DMS 273 (cell line): ENCODE data around the gene EME1.

Source experiments
- DNase-seq: peaks from one replicate; lab custom pipeline; 2025; ENCODE audit not compliant: unreplicated experiment; lab: John Stamatoyannopoulos, UW

The EME1 gene

DNA sequence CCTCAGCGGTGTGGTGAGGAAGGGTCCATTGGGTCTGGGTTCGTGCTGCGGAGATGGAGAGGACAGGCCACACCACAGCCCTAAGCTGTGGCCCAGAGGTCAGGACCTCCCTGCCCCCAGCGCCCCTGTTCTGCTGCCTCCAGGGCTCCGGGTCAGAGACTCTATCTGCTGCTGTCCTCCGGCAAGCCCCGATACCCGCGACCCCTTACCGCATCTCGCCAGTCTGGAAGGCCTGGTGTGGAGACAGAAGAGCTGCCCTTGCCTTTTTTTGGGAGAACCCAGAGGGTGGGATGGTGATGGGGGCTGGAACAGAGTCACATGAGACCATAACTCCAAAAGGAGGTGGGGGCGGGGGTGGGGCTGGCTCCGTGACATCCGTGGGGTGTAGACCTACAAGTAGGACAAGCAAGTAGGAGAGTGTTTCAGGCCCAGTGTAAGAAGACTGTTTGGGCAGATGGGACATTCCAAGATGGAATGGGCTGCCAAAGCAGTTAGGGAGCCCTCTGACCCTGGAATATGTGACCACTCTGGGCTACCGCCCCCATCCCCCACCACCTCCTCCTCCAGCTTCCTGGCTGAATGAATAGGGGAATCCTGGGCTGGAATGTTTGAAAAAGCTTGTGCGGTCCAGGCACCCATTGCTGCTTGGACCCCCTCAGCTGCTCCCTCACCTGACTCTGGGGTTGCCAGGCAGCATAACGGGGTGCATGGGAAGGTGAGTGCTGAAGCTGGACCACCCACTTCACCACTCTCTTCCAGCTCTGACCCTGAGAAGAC lies 25.7 kb upstream of the EME1 start:
- no peak for DNase-seq

DNA sequence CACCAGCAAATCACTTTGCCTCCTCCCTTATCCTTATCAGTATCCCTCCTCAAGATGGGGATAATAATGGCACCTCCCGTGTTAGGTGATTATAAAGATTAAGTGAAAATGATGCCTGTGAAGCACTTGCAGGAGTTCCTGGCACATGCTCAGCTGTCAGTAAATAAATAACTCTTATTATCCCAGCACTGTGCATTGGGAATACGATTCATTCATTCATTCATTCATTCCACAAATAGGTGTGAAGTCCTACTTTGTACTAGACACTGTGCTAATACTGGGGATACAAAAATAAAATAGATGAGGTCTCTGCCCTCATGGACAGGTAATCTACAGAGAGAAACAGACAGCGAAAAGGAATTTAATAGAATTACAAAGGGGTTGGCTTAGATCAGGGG lies 25.1 kb upstream of the EME1 start:
- no peak for DNase-seq

DNA sequence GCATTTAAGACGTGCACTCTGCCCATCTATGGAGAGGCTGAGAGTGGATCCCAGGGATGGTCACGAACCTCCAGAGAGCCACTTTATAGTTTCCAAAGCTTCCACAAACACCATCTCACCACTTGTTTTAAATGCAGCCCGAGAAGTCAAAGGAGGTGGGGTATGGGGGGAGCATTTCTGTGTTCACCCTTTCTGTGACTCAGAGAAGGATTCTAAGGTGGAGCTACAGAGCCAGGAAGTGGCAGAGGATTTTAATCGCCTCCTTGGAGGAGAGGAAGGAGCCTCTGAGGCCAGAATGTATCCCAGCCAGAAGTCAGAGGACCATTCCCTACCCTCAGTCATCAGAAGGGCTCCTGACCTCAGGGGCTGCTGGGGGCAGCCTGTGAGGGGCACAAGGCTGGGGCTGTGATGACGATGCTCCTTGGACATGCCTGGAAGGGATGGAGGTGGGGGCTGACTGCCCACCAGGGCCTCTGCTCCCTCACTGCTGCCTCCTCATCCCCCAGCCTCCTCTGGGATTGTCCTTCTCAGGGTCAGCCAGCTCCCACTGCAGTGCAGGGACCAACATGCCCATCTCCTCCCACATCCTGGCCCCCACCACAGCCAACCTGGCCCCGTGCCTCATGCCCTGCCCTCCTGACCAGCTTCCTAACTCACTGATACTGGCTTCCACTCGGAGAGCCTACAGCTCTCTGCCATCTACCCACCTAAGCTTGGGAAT lies 24.3 kb upstream of the EME1 start:
- DNase-seq = no peak

DNA sequence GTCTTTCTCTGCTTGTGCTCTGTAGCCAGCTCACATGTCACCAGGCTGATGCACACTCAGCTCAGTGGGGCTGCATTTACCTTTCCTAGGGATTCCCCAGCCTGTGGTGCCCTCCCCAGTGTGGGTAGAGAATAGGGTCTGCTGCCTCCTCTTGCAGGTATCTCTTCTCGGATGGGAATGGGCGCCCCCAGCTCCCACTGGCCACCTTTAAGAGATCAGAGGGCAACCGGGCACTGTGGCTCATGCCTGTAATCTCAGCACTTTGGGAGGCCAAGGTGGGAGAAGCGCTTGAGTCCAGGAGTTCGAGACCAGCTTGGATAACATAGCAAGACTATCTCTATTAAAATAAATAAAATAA lies 23.8 kb upstream of the EME1 start:
- DNase-seq = no peak

DNA sequence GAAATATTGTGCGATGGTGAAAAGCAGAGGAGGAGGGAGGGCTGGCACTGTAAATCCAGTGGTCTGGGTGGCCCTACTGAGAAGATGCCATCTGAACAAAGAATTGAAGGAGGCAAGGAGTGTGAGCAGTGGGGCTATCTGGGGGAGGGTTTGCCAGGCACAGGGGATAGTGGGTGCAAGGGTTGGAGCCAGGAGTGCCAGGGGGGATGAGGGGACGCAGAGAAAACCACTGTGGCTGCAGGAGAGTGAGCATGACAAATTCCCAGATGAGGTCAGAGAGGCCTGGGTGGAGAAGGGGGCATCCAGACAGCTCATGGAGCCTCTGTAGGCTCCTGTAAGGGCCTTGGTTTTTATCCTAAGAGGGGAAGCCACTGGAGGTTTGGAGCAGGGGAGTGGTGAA lies 22.3 kb upstream of the EME1 start:
- DNase-seq = no peak

DNA sequence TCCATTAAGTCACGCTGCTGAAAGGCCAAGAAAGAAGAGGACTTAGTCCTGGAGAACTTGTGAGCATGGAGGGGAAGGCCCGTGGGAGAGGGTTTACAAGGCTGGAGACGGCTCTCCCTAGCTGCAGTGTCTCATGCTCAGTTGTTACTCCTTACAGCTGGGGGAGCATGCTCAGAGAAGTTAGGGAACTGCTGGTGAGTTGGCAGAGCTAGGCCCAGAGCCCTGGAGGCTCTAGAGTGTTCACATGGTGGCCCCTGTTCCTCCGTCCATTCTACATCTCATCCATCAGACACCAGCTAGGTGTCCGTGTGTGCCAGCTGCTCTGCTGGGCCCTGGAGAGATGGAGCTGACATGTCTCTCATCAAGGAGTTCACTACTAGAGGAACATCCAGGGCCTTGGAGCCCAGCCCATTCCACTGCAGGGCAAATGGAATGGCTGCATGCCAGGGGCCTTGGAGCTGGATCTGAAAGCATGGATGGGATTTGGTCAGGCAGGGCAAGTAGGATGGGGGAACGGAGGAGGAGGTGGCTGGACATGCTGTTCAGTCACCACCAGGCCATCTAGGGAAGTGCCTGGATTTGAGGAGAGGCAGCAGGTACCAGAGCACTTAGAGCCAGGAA lies 20.8 kb upstream of the EME1 start:
- peak; percentile 45 for DNase-seq

DNA sequence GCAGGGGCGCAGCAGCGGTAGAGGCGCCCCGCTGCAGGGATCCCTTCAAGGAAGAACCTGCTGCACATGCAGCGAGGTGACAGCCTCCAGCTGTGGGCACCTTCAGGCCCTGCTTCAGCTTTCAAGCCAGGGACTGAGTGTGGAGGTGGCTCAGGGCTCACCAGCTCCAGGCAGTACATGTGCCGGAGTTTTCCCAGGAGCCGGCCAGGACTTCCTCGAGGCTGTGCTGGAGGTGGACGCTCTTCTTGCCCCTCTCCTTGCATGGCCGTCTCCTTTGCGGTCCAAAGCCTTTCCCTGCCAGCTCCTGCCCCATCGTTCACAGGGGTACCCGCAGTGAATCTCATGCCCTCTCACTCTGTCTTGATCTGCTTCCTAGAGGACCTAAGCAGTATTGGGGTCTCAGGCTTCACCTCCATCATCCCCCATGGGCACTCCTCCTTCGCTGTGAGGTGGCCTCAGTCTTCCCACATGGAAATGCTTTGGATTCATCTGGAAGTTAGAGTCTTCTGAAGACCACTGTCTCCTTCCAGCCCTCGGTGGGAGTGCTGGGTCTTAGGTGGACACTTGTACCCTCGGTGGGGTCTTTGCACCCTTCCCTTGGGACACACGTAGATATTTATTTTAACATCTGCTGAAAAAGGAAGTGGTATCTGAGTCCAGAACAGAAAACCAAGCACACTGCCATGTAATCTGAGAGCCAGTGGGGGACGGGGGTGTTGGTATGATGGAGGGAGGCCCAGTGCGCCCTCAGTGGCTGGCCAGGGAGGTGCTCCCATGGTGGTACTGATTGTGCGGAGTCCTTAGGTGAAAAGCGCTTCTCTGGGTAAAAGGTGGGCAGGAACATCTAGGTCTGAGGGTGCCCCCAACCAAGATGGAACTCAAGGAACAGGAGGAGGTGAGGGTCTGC lies 20.1 kb upstream of the EME1 start:
- no peak for DNase-seq

DNA sequence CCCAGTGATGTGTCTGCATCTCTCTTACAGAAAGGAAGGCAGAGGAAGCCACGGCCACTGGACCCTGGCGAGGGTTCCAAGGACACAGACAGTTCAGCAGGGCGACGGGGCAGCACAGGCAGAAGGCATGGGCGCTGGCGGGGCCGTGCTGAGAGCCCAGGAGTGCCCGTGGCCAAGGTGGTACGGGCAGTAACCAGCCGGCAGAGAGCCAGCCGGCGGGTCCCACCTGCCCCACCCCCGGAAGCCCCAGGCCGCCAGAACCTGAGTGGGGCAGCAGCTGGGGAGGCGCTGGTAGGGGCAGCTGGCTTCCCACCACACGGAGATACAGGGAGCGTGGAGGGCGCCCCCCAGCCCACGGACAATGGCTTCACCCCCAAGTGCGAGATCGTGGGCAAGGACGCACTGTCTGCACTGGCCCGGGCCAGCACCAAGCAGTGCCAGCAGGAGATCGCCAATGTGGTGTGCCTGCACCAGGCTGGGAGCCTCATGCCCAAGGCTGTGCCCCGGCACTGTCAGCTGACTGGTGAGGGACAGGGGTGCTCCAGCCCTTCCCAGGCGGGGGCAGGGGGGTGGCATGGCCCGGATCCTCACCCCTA lies 19.3 kb upstream of the EME1 start:
- DNase-seq = no peak

DNA sequence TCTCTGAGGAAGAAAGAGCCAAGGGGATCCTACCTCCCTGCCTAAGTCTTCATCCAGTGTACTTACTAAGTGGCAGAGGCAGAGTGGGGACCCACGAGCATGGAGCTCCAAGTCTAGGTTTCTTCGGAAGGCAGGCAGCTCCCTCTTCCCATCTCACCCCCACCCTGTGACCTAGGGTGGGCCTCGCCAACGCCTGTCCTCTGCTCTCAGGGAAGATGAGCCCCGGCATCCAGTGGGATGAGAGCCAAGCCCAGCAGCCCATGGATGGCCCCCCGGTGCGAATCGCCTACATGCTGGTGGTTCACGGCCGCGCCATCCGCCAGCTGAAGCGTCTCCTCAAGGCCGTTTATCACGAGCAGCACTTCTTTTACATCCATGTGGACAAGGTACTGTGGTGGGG lies 18.8 kb upstream of the EME1 start:
- DNase-seq = no peak

DNA sequence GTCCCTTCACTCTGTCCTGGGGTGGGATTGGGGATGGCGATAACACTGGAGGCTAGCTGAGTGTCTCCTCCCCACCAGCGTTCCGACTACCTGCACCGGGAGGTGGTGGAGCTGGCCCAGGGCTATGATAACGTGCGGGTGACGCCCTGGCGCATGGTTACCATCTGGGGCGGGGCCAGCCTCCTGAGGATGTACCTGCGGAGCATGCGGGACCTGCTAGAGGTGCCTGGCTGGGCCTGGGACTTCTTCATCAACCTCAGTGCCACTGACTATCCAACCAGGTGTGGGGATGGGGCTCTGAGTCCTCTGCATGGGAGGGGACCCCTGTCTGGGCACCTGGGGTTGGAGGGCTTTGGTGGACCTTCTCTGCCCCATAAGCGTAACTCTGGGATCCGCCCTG lies 18.3 kb upstream of the EME1 start:
- DNase-seq = no peak

DNA sequence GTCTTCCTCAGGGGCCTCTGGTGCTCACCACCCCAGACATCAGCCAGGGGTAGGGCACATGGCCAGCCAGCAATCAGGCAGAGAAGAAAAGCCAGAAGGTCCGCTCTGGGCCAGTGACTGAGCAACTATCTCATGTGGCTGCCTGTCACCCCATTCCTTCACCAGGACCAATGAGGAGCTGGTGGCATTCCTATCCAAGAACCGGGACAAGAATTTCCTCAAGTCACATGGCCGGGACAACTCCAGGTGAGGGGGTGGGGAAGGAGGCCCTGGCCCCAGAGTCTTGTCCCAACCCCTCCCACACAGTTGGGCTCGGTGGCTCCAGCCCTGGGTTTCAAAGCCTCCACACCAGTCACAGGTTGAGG lies 17.7 kb upstream of the EME1 start:
- DNase-seq = no peak

DNA sequence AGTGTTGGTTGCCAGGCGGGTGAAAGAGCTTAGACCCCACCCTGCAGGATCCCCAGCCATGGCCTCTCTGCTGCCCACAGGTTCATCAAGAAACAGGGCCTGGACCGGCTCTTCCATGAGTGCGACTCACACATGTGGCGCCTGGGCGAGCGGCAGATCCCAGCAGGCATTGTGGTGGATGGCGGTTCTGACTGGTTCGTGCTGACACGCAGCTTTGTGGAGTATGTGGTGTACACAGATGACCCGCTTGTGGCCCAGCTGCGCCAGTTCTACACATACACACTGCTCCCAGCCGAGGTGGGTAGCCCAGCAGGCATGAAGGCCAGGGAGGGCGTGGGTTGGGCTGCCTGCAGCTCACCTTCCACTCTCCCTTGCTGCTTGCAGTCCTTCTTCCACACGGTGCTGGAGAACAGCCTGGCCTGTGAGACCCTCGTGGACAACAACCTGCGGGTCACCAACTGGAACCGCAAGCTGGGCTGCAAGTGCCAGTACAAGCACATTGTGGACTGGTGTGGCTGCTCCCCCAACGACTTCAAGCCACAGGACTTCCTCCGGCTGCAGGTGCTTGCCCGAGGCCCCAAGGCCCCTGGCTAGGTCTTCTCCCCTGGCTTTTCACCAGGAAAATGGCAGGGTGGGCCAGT lies 17.2 kb upstream of the EME1 start:
- DNase-seq = no peak

DNA sequence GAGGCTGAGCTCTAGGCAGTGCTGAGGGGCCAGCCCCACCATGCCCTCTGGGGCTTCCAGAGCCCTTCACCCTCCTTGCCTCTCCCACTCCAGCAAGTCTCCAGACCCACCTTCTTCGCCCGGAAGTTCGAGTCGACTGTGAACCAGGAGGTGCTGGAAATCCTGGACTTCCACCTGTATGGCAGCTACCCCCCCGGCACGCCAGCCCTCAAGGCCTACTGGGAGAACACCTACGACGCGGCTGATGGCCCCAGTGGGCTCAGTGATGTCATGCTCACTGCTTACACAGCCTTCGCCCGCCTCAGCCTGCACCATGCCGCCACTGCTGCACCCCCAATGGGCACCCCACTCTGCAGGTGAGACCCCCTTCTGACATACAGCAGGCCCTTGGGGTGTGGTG lies 16.6 kb upstream of the EME1 start:
- DNase-seq = no peak

DNA sequence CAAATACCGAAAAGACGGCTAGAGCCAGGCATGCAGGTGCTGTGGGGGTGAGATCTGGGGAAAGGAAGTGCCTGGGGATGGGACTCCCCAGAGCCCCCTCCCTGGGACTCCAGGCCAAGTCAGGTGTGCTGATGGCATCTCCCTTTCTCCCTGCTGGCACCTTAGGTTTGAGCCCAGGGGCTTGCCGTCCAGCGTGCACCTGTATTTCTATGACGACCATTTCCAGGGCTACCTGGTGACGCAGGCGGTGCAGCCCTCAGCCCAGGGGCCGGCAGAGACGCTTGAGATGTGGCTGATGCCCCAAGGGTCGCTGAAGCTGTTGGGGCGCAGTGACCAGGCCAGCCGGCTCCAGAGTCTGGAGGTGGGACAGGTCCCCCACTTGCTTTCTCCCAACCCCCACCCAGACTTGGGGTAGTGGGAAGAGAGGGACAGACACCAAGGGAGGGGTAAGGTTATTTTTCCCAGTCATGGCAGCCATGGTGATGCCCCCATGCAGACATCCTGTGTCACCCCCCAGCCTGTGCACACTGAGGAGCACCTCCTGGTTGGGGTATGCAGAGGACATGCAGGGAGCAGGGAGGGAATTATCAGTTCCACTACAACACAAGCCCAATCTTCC lies 16.0 kb upstream of the EME1 start:
- no peak for DNase-seq

DNA sequence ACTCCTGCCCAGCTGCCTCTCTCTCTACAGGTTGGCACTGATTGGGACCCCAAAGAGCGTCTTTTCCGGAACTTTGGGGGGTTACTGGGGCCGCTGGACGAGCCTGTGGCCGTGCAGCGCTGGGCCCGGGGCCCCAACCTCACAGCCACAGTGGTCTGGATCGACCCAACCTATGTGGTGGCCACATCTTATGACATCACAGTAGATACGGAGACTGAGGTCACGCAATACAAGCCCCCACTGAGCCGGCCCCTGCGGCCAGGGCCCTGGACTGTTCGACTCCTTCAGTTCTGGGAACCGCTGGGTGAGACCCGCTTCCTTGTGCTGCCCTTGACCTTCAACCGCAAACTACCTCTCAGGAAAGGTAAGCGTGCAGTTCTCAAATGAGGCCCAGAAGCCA lies 14.9 kb upstream of the EME1 start:
- DNase-seq = no peak

DNA sequence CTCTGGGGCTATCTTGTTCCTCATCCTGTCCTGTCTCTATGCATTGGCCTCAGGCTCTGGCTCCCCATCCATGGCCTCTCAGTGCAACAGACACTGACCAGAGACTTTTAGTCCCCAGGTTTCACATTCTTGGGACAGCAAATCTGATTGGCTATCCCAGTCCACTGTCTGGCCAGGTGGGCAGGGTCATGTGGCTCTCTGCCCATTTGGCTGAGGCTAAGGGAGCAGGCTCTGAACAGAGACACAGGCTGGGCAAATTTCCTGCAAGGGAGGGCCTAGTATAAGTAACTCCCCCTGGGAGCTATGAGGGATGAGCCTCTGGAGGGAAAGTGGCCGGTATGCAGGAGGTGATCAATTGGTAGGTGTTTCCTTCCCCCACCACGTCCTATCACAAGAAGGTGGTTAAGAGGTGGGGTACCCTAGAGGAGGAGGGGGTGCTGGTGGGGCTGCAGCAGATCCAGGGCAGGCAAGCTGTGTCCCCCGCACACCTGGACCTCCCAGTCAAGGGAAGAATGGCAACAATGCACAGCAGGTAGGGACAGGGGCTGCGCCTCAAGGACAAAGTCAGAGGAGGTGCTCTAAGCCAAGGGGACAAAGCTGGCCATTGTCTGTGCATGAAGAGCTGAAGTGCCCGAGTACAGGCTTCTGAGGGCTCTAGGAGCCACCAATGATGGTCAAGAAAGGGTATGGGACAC lies 13.9 kb upstream of the EME1 start:
- DNase-seq = no peak

DNA sequence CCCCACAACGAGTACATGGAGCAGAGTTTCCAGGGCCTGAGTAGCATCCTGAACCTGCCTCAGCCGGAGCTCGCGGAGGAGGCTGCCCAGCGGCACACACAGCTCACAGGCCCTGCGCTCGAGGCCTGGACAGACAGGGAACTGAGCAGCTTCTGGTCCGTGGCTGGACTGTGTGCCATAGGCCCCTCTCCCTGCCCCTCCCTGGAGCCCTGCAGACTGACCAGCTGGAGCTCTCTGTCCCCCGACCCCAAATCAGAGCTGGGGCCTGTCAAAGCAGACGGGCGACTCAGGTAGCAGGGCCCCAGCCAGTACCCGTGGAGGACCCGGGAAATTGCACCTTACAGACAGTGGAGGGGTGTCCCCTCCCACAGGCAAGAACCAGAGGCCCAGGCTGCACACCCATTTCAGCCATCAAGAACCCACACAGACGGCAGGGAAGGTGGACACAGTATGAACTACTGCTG lies 13.0 kb upstream of the EME1 start:
- DNase-seq = no peak

DNA sequence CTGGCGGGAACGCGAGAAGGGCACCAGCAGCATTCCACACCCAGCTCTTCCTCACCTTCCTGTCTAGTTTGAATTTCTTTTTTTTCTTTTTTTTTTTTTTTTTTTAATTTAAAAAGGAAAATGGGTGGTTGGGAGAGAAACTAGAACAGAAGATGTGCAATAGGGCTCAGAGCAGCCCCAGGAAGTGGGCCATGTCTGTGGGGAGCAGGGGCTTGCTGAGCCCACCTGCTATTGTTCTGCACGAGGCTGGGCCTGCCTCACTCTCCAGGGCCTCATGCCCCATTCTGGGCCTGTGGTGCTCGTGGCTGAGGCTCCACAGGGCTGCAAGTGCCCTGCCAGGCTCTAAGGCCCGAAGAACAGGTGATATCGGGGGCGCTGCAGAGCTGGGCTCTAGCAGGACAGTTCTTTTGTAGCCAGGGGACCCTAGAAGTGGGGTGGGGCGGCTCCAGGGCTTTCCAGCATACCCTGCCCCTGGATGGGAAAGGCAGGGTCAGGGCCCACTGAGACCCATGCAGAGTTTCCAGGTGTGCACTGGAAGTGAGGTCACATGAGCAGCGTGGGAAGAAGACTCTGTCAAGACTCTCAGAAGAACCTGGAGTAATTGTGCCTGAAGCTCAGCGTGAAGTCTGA lies 12.4 kb upstream of the EME1 start:
- DNase-seq = no peak
